PC-3 (cell line): ENCODE data around the gene RFC4.
A peak's percentile ranks its signal among the peaks of the same experiment; 100 is the strongest.

Experiments
- CTCF ChIP-seq: fragments of 300-600 bp; sonication (generic); conservative IDR thresholded peaks from 2 replicates; pipeline ENCODE4 v1.5.1; 2017; ENCODE audit warnings: antibody characterized with exemption, low read depth, mild to moderate bottlenecking, low read length
- EZH2 ChIP-seq: fragments of 300-600 bp; sonication (generic); IDR thresholded peaks from one replicate; pipeline ENCODE4 v1.6.1; 2017; ENCODE audit warnings: antibody characterized with exemption, mild to moderate bottlenecking, low read length; ENCODE audit not compliant: unreplicated experiment
- EZH2phosphoT487 ChIP-seq: fragments of 300-600 bp; sonication (generic); IDR thresholded peaks from 2 replicates; pipeline ENCODE4 v1.6.1; 2018; ENCODE audit warnings: mild to moderate bottlenecking, antibody characterized with exemption, low read length, borderline replicate concordance

- peak; percentile 85 for TF ChIP-seq CTCF
- TF ChIP-seq EZH2: no peak
- TF ChIP-seq EZH2phosphoT487: no peak
Measured at GRCh38 chr3:186849374-186849975, 43.2 kb upstream of the RFC4 start.
